CD14-positive monocyte (primary cell): ENCODE measurements around the gene TMEM187. TPM values are rescaled to one million over a fixed set of nuclear protein-coding genes. Genes with fewer than 3 reads are reported as not detected.

Experiments used
- DNase-seq, 3 donors: peaks; one replicate each; pipeline ENCODE4 v3.0.0-alpha.2; 2011 to 2022
- H2AFZ ChIP-seq: 2 replicates; pipeline ENCODE4 v1.6.0; 2012; ENCODE audit warnings: mild to moderate bottlenecking, low read depth, low read length, inconsistent platforms; ENCODE audit not compliant: insufficient read depth, poor library complexity, severe bottlenecking
- H3K27ac ChIP-seq, 2 donors: 1 replicate in 1 of 2; 2 replicates in 1 of 2; pipeline ENCODE4 v1.5.1; 2012 to 2013; ENCODE audit warnings: low read length in 2 of 2, control low read depth in 1 of 2, inconsistent platforms in 1 of 2, low read depth in 1 of 2, mild to moderate bottlenecking in 1 of 2
- H3K27me3 ChIP-seq, 2 donors: one replicate each; pipeline versions ENCODE4 v1.6.0 to v1.6.1; 2011 to 2013; ENCODE audit warnings: low read length in 2 of 2; ENCODE audit not compliant: control insufficient read depth in 2 of 2, insufficient read depth in 2 of 2
- H3K36me3 ChIP-seq, 2 donors: replicated peaks in 1 of 2; 1 replicate in 1 of 2; 2 replicates in 1 of 2; pipeline versions ENCODE4 v1.5.1 to v1.6.1; 2012 to 2013; ENCODE audit warnings: low read length in 2 of 2, control low read depth in 1 of 2, inconsistent platforms in 1 of 2, mild to moderate bottlenecking in 1 of 2; ENCODE audit not compliant: insufficient read depth in 2 of 2, control insufficient read depth in 1 of 2
- H3K4me1 ChIP-seq, 2 donors: 1 replicate in 1 of 2; 2 replicates in 1 of 2; pipeline versions ENCODE4 v1.5.1 to v1.6.1; 2012 to 2013; ENCODE audit warnings: low read length in 2 of 2, control low read depth in 1 of 2, inconsistent platforms in 1 of 2, mild to moderate bottlenecking in 1 of 2, moderate library complexity in 1 of 2; ENCODE audit not compliant: insufficient read depth in 2 of 2, control insufficient read depth in 1 of 2
- H3K4me2 ChIP-seq: replicated peaks from 2 replicates; pipeline ENCODE3; 2012; ENCODE audit warnings: low read length, moderate library complexity, mild to moderate bottlenecking; ENCODE audit not compliant: poor library complexity, severe bottlenecking; ENCODE audit errors: extremely low read depth
- H3K4me3 ChIP-seq, 3 experiments: fragments of 200-600 bp in 1 of 3; sonication (generic) in 1 of 3; replicated peaks in 1 of 3; 1 replicate in 2 of 3; 2 replicates in 1 of 3; pipeline ENCODE4 v1.5.1; 2011 to 2013; ENCODE audit warnings: low read length in 3 of 3, mild to moderate bottlenecking in 3 of 3, control low read depth in 2 of 3, low read depth in 2 of 3, inconsistent platforms in 1 of 3, moderate library complexity in 1 of 3
- H3K79me2 ChIP-seq: 2 replicates; pipeline ENCODE4 v1.6.0; 2012; ENCODE audit warnings: mild to moderate bottlenecking, control low read depth, inconsistent platforms, low read length, moderate library complexity; ENCODE audit not compliant: insufficient read depth
- H3K9ac ChIP-seq: 2 replicates; pipeline ENCODE4 v1.6.0; 2017; ENCODE audit warnings: low read length, mild to moderate bottlenecking; ENCODE audit not compliant: insufficient read depth, poor library complexity, severe bottlenecking
- H3K9me3 ChIP-seq, 2 donors: replicated peaks in 1 of 2; 1 replicate in 1 of 2; 2 replicates in 1 of 2; pipeline versions ENCODE4 v1.5.1 to v1.6.1; 2012 to 2013; ENCODE audit warnings: low read length in 2 of 2, control low read depth in 1 of 2; ENCODE audit not compliant: control insufficient read depth in 1 of 2, insufficient read depth in 1 of 2
- H4K20me1 ChIP-seq: 2 replicates; pipeline ENCODE4 v1.6.0; 2012; ENCODE audit warnings: mild to moderate bottlenecking, low read length, control low read depth, moderate library complexity; ENCODE audit not compliant: insufficient read depth
- H3K27ac Mint-ChIP-seq, 7 donors: one replicate each; pipeline ENCODE4 v1.8.0; 2020; ENCODE audit warnings: mild to moderate bottlenecking in 7 of 7, mixed read lengths in 7 of 7, moderate library complexity in 6 of 7, inconsistent platforms in 2 of 7
- H3K27me3 Mint-ChIP-seq, 3 donors: one replicate each; pipeline ENCODE4 v1.8.0; 2021 to 2022; ENCODE audit warnings: low read depth in 3 of 3, mild to moderate bottlenecking in 3 of 3, mixed read lengths in 3 of 3, moderate library complexity in 3 of 3, inconsistent platforms in 1 of 3
- H3K36me3 Mint-ChIP-seq, 2 donors: one replicate each; pipeline ENCODE4 v1.8.0; 2020; ENCODE audit warnings: mixed read lengths in 2 of 2, inconsistent platforms in 1 of 2, mild to moderate bottlenecking in 1 of 2
- H3K4me1 Mint-ChIP-seq: one replicate; pipeline ENCODE4 v1.8.0; 2020; ENCODE audit warnings: mild to moderate bottlenecking, mixed read lengths
- H3K4me3 Mint-ChIP-seq, 2 donors: one replicate each; pipeline ENCODE4 v1.8.0; 2020; ENCODE audit warnings: mild to moderate bottlenecking in 2 of 2, mixed read lengths in 2 of 2, moderate library complexity in 1 of 2
- H3K9me3 Mint-ChIP-seq, 7 donors: one replicate each; pipeline ENCODE4 v1.8.0; 2020 to 2022; ENCODE audit warnings: mixed read lengths in 7 of 7, mild to moderate bottlenecking in 6 of 7, moderate library complexity in 6 of 7, inconsistent platforms in 2 of 7
- CTCF ChIP-seq: fragments of 200-600 bp; IDR thresholded peaks from one replicate; pipeline ENCODE4 v1.8.0; 2022; ENCODE audit warnings: antibody characterized with exemption, mild to moderate bottlenecking
- WGBS: methylation state at CpG from one replicate; pipeline ENCODE4 v1.1.5; 2013; ENCODE audit warnings: missing lambda C conversion rate; ENCODE audit not compliant: insufficient coverage; 5-methylcytosine and 5-hydroxymethylcytosine counted together
- intact Hi-C, 2 donors: fragments of 100-400 bp; cut with micrococcal nuclease; formaldehyde crosslinking; loops; one replicate each; pipeline versions ENCODE4 v1.15.0 to v1.15.1; 2023
- polyA plus RNA-seq, 3 donors: library from polyadenylated mRNA; depleted of rRNA in 1 of 3; unstranded in 2 of 3; stranded (reverse) in 1 of 3; fragments of 300-500 nt in 2 of 3; fragments of >200 nt in 1 of 3; fragmentation: Illumina TruSeq in 2 of 3; gene quantifications; 1 replicate in 2 of 3; 2 replicates in 1 of 3; pipeline ENCODE4 v1.2.3, GENCODE V29; 2012 to 2021

The TMEM187 gene
- polyA plus RNA-seq, 3 donors, result 2.8 to 10.3 (median 4.9) TPM

- Histone ChIP-seq H3K9me3 (no peaks in the 10 kb centered on the region), H3K4me2 (no peak overlapping the region), H3K4me1 (peaks cover 34 to 37% of the 10 kb centered on the region in 2 donors), H3K36me3 (peaks cover 16 to 23% of the 10 kb centered on the region in 2 donors), H3K4me3 (no peak overlapping the region), H3K79me2 (peaks cover 24% of the 10 kb centered on the region), H4K20me1 (peaks cover 59% of the 10 kb centered on the region), H3K27ac (no peak overlapping the region), H2AFZ (no peak overlapping the region), H3K9ac (no peak overlapping the region), H3K27me3 (no peaks in the 10 kb centered on the region)
- H3K4me1 Mint-ChIP-seq, result peaks cover 30% of the 10 kb centered on the region
- H3K36me3 Mint-ChIP-seq, result peaks cover 14 to 29% of the 10 kb centered on the region in 2 donors
- intact Hi-C loops, result no loop called here
- H3K9me3 Mint-ChIP-seq, result peaks cover 0 to 10% (median 2%) of the 10 kb centered on the region in 7 donors
- TF ChIP-seq CTCF, result no peak
- DNase-seq, result no peak
- peak overlapping the region in 1 of 7 donors; percentile 55 for H3K27ac Mint-ChIP-seq
- WGBS, result no CpG with 5 or more reads among the region's 7 CpGs
- no peak overlapping the region for H3K4me3 Mint-ChIP-seq
- H3K27me3 Mint-ChIP-seq, result peaks cover 0 to 55% (median 1%) of the 10 kb centered on the region in 3 donors
Observed at GRCh38 chrX:153939573-153939972, 33.0 kb upstream of the TMEM187 start.

- H3K79me2 ChIP-seq, result peaks cover 28% of the 10 kb centered on the region
- H3K9me3 Mint-ChIP-seq, result peaks cover 0 to 9% (median 0%) of the 10 kb centered on the region in 7 donors
- 20% methylated on average over 6 of the region's 23 CpGs for WGBS
- peak overlapping the region; percentile 78 for H3K4me2 ChIP-seq
- no peak overlapping the region for H2AFZ ChIP-seq
- no peak overlapping the region for H3K9ac ChIP-seq
- no peak overlapping the region for H3K27ac ChIP-seq
- peaks cover 14 to 29% of the 10 kb centered on the region in 2 donors for H3K36me3 Mint-ChIP-seq
- H3K4me1 Mint-ChIP-seq, result peaks cover 37% of the 10 kb centered on the region
- no peaks in the 10 kb centered on the region for H3K27me3 ChIP-seq
- peaks cover 0 to 45% (median 1%) of the 10 kb centered on the region in 3 donors for H3K27me3 Mint-ChIP-seq
- intact Hi-C loops, result no loop called here
- H3K9me3 ChIP-seq, result no peaks in the 10 kb centered on the region
- peak overlapping the region in 6 of 7 donors; percentile 44 to 78 (median 62) for H3K27ac Mint-ChIP-seq
- DNase-seq, result no peak
- H3K36me3 ChIP-seq, result peaks cover 16 to 23% of the 10 kb centered on the region in 2 donors
- H3K4me3 ChIP-seq, result peak overlapping the region in 1 of 3 experiments; percentile 51
- H3K4me3 Mint-ChIP-seq, result peak overlapping the region; percentile 72
- H4K20me1 ChIP-seq, result peaks cover 56% of the 10 kb centered on the region
- TF ChIP-seq CTCF, result no peak
- H3K4me1 ChIP-seq, result peaks cover 37 to 45% of the 10 kb centered on the region in 2 donors
Observed at GRCh38 chrX:153941336-153942252, 31.0 kb upstream of the TMEM187 start.
